Hematopoietic multipotent progenitor cell (in vitro differentiated cells): ENCODE data around the gene ADAMTS2. TPM values are rescaled to one million over a fixed set of nuclear protein-coding genes. Genes with fewer than 3 reads are reported as not detected.
"Not testable (repeated sequence)": the region's sequence is repeated elsewhere in the genome, so short reads cannot be mapped to it uniquely, and the experiment has no call there.

Experiments used
- DNase-seq, 3 donors: peaks; one replicate each; pipeline ENCODE4 v3.0.0-alpha.2; 2011 to 2015; ENCODE audit warnings: low read depth in 2 of 3, low spot score in 2 of 3
- total RNA-seq: library from RNA; depleted of rRNA; stranded (reverse); fragments of >200 nt; gene quantifications from one replicate; pipeline ENCODE4 v1.2.3, GENCODE V29; 2012

The ADAMTS2 gene
- total RNA-seq, 1 donor: 0.27 TPM

- DNase-seq: no peak
Observed at GRCh38 chr5:179284751-179285631, 60.3 kb downstream of the ADAMTS2 start.

- not testable (repeated sequence) for DNase-seq
Observed at GRCh38 chr5:179283908-179284307, 61.4 kb downstream of the ADAMTS2 start.

GRCh38 chr5:179281694-179282093, 63.6 kb downstream of the ADAMTS2 start:
- DNase-seq: no peak

- DNase-seq: no peak
Observed at GRCh38 chr5:179280095-179280490, 65.2 kb downstream of the ADAMTS2 start.

- no peak for DNase-seq
Observed at GRCh38 chr5:179279347-179280094, 65.7 kb downstream of the ADAMTS2 start.

- no peak for DNase-seq
Observed at GRCh38 chr5:179278546-179278945, 66.7 kb downstream of the ADAMTS2 start.

- DNase-seq: no peak
Observed at GRCh38 chr5:179278119-179278518, 67.1 kb downstream of the ADAMTS2 start.

GRCh38 chr5:179276838-179277395, 68.3 kb downstream of the ADAMTS2 start:
- no peak for DNase-seq

GRCh38 chr5:179275941-179276837, 69.1 kb downstream of the ADAMTS2 start:
- no peak for DNase-seq

- no peak for DNase-seq
Observed at GRCh38 chr5:179275381-179275878, 69.8 kb downstream of the ADAMTS2 start.

- no peak for DNase-seq
Observed at GRCh38 chr5:179274321-179275315, 70.6 kb downstream of the ADAMTS2 start.

GRCh38 chr5:179273441-179274145, 71.7 kb downstream of the ADAMTS2 start:
- DNase-seq: no peak

GRCh38 chr5:179273073-179273435, 72.2 kb downstream of the ADAMTS2 start:
- no peak for DNase-seq

GRCh38 chr5:179272326-179273072, 72.8 kb downstream of the ADAMTS2 start:
- DNase-seq: no peak

GRCh38 chr5:179271821-179272325, 73.4 kb downstream of the ADAMTS2 start:
- DNase-seq: no peak

GRCh38 chr5:179271428-179271734, 73.9 kb downstream of the ADAMTS2 start:
- no peak for DNase-seq

- DNase-seq: no peak
Observed at GRCh38 chr5:179270581-179271427, 74.5 kb downstream of the ADAMTS2 start.
